Kidney epithelial cell (primary cell): Measurements from ENCODE around the gene GNAS. TPM values are rescaled to one million over a fixed set of nuclear protein-coding genes. Genes with fewer than 3 reads are reported as not detected.

Experiments
- DNase-seq: peaks from one replicate; pipeline ENCODE4 v3.0.0-alpha.2; 2010; ENCODE audit warnings: low read depth
- H3K27me3 ChIP-seq: 2 replicates; pipeline ENCODE4 v1.6.0; 2011; ENCODE audit warnings: low read length; ENCODE audit not compliant: control insufficient read depth, insufficient read depth
- H3K36me3 ChIP-seq: 2 replicates; pipeline ENCODE4 v1.5.1; 2011; ENCODE audit warnings: low read length; ENCODE audit not compliant: control insufficient read depth, insufficient read depth
- H3K4me3 ChIP-seq: 2 replicates; pipeline ENCODE4 v1.5.1; 2011; ENCODE audit warnings: low read depth, mild to moderate bottlenecking, control low read depth, low read length
- CTCF ChIP-seq: IDR thresholded peaks from 2 replicates; pipeline ENCODE4 v1.5.1; 2011; ENCODE audit warnings: mild to moderate bottlenecking, moderate library complexity, low read length, control low read depth, inconsistent platforms; ENCODE audit not compliant: insufficient read depth, poor library complexity, severe bottlenecking
- total RNA-seq: library from RNA; depleted of rRNA; stranded (reverse); fragments of >200 nt; gene quantifications from 2 replicates; pipeline ENCODE4 v1.2.3, GENCODE V29; 2015

Gene GNAS
- total RNA-seq, 1 donor from 2014 or later: 851 TPM

- no peak for TF ChIP-seq CTCF
- peaks cover 4% of the 10 kb centered on the region for H3K27me3 ChIP-seq
- no peaks in the 10 kb centered on the region for H3K36me3 ChIP-seq
- DNase-seq: no peak
- H3K4me3 ChIP-seq: no peak overlapping the region
Measured at GRCh38 chr20:58832457-58832856, 20.1 kb upstream of the GNAS start.

- DNase-seq: no peak
- Histone ChIP-seq H3K27me3 (peaks cover 4% of the 10 kb centered on the region), H3K36me3 (no peaks in the 10 kb centered on the region), H3K4me3 (no peak overlapping the region)
- no peak for TF ChIP-seq CTCF
Measured at GRCh38 chr20:58833921-58834320, 18.6 kb upstream of the GNAS start.

GRCh38 chr20:58835231-58835630 lies 17.3 kb upstream of the GNAS start:
- DNase-seq: no peak
- TF ChIP-seq CTCF: no peak
- H3K27me3 ChIP-seq: peaks cover 15% of the 10 kb centered on the region
- no peak overlapping the region for H3K4me3 ChIP-seq
- H3K36me3 ChIP-seq: no peaks in the 10 kb centered on the region

GRCh38 chr20:58836616-58837204 lies 15.8 kb upstream of the GNAS start:
- Histone ChIP-seq H3K27me3 (peaks cover 30% of the 10 kb centered on the region), H3K36me3 (no peaks in the 10 kb centered on the region), H3K4me3 (no peak overlapping the region)
- no peak for DNase-seq
- no peak for TF ChIP-seq CTCF

- Histone ChIP-seq H3K36me3 (no peaks in the 10 kb centered on the region), H3K27me3 (peaks cover 33% of the 10 kb centered on the region), H3K4me3 (no peak overlapping the region)
- no peak for TF ChIP-seq CTCF
- DNase-seq: no peak
Measured at GRCh38 chr20:58837717-58838116, 14.8 kb upstream of the GNAS start.

- Histone ChIP-seq H3K27me3 (peaks cover 34% of the 10 kb centered on the region), H3K36me3 (no peaks in the 10 kb centered on the region)
- no peak for TF ChIP-seq CTCF
Measured at GRCh38 chr20:58838174-58838573, 14.3 kb upstream of the GNAS start.

More at GRCh38 chr20:58838174-58838573, 14.3 kb upstream of the GNAS start:
- no peak overlapping the region for H3K4me3 ChIP-seq
- DNase-seq: no peak
